HepG2 (cell line): ENCODE results near the gene RIN3. TPM values are rescaled to one million over a fixed set of nuclear protein-coding genes. Genes with fewer than 3 reads are reported as not detected.

Experiments
- ATAC-seq: fragments of 200-7000 bp; cut with Tn5 transposase; 3 replicates; pipeline ENCODE4 v1.9.1; 2020; ENCODE audit warnings: mild to moderate bottlenecking, moderate library complexity
- BruUV-seq: library from RNA; stranded (reverse); fragments of 400-500 nt; replicated peaks from 2 replicates; lab custom pipeline; 2021; lab: Mats Ljungman, UMichigan
- CTCF ChIA-PET: fragments of 300-600 bp; formaldehyde crosslinking; extraction: SDS; loops from one replicate; lab custom pipeline; 2021; ENCODE audit warnings: low total read pairs, inconsistent platforms, low intra/inter-chr PET ratio; lab: Yijun Ruan, JAX
- POLR2A ChIA-PET: fragments of 350-600 bp; sonication (Branson Sonifier 250); formaldehyde crosslinking; loops from one replicate; lab custom pipeline; 2020; ENCODE audit warnings: antibody characterized with exemption, inconsistent platforms; lab: Yijun Ruan, JAX
- DNase-seq: peaks from one replicate; pipeline ENCODE4 v3.0.0-alpha.2; 2015; ENCODE audit warnings: low spot score
- FAIRE-seq: peaks from 3 replicates; lab custom pipeline; 2011; peaks lifted over from hg19 to GRCh38; lab: Jason Lieb, UNC
- H2AFZ ChIP-seq: one replicate; pipeline ENCODE4 v1.6.1; 2011; ENCODE audit warnings: low read length, inconsistent platforms
- H3K27ac ChIP-seq: fragments of 300-600 bp; 3 replicates; pipeline ENCODE4 v1.8.0; 2011; ENCODE audit warnings: mixed run types, mild to moderate bottlenecking, mixed read lengths, low read length, inconsistent platforms; ENCODE audit not compliant: insufficient read depth; ENCODE audit errors: extremely low read length
- H3K27me3 ChIP-seq, 2 experiments: fragments of 200-600 bp in 1 of 2; 2 replicates in 1 of 2; 3 replicates in 1 of 2; pipeline versions ENCODE4 v1.6.0 to v1.8.0; 2011; ENCODE audit warnings: low read length in 2 of 2, mild to moderate bottlenecking in 2 of 2, moderate library complexity in 2 of 2, inconsistent platforms in 1 of 2; ENCODE audit not compliant: insufficient read depth in 2 of 2, control insufficient read depth in 1 of 2
- H3K36me3 ChIP-seq, 2 experiments: fragments of 200-600 bp in 1 of 2; replicated peaks in 1 of 2; 2 replicates in 1 of 2; 3 replicates in 1 of 2; pipeline versions ENCODE4 v1.5.1 to v1.8.0; 2011; ENCODE audit warnings: low read length in 2 of 2, inconsistent platforms in 1 of 2; ENCODE audit not compliant: insufficient read depth in 2 of 2, control insufficient read depth in 1 of 2
- H3K4me1 ChIP-seq: 2 replicates; pipeline ENCODE4 v1.5.1; 2012; ENCODE audit warnings: low read length, inconsistent platforms; ENCODE audit not compliant: insufficient read depth
- H3K4me2 ChIP-seq: 2 replicates; pipeline ENCODE4 v1.6.0; 2011; ENCODE audit warnings: low read depth, low read length, inconsistent platforms
- H3K4me3 ChIP-seq, 3 experiments: fragments of 200-600 bp in 1 of 3; sonication (generic), shearing (Covaris generic) in 1 of 3; replicated peaks in 1 of 3; 2 replicates each; pipeline ENCODE4 v1.5.1; 2011 to 2016; ENCODE audit warnings: low read length in 3 of 3, inconsistent platforms in 2 of 3, low read depth in 2 of 3, mild to moderate bottlenecking in 2 of 3, control low read depth in 1 of 3, mixed read lengths in 1 of 3; ENCODE audit not compliant: insufficient read depth in 1 of 3
- H3K79me2 ChIP-seq: one replicate; pipeline ENCODE4 v1.6.1; 2011; ENCODE audit warnings: low read length, inconsistent platforms; ENCODE audit not compliant: insufficient read depth
- H3K9ac ChIP-seq: 2 replicates; pipeline ENCODE4 v1.6.0; 2011; ENCODE audit warnings: mild to moderate bottlenecking, low read depth, low read length, inconsistent platforms; ENCODE audit not compliant: insufficient read depth
- H3K9me3 ChIP-seq: 2 replicates; pipeline ENCODE4 v1.5.1; 2012; ENCODE audit warnings: mild to moderate bottlenecking, low read length
- H4K20me1 ChIP-seq: 2 replicates; pipeline ENCODE4 v1.6.0; 2011; ENCODE audit warnings: inconsistent platforms, mild to moderate bottlenecking, low read length, moderate library complexity; ENCODE audit not compliant: insufficient read depth
- ATF1 ChIP-seq: IDR thresholded peaks from 2 replicates; pipeline ENCODE4 v1.6.1; 2016; ENCODE audit warnings: mild to moderate bottlenecking, control low read depth
- FOSL1 ChIP-seq: sonication (generic); formaldehyde crosslinking; IDR thresholded peaks from 2 replicates; pipeline ENCODE4 v1.9.0; 2021; ENCODE audit warnings: missing genetic modification reagents, borderline replicate concordance
- SOX5 ChIP-seq: IDR thresholded peaks from 2 replicates; pipeline ENCODE4 v1.6.1; 2016; ENCODE audit warnings: borderline replicate concordance
- WIZ ChIP-seq: sonication (generic); formaldehyde crosslinking; IDR thresholded peaks from 2 replicates; pipeline ENCODE4 v1.5.1; 2020; ENCODE audit warnings: mild to moderate bottlenecking, missing genetic modification reagents
- ZMYM3 ChIP-seq: sonication (generic); formaldehyde crosslinking; IDR thresholded peaks from 2 replicates; pipeline ENCODE4 v1.5.1; 2020; ENCODE audit warnings: mild to moderate bottlenecking, missing genetic modification reagents
- ZNF124 ChIP-seq: sonication (generic); formaldehyde crosslinking; IDR thresholded peaks from 2 replicates; pipeline ENCODE4 v1.4.0; 2020; ENCODE audit warnings: missing genetic modification reagents
- ZNF776 ChIP-seq: sonication (generic); formaldehyde crosslinking; IDR thresholded peaks from 2 replicates; pipeline ENCODE4 v1.4.0; 2020; ENCODE audit warnings: mild to moderate bottlenecking, missing genetic modification reagents
- ZSCAN22 ChIP-seq: sonication (generic); formaldehyde crosslinking; IDR thresholded peaks from 2 replicates; pipeline ENCODE4 v1.4.0; 2020; ENCODE audit warnings: mild to moderate bottlenecking, missing genetic modification reagents
- WGBS: methylation state at CpG from one replicate; pipeline ENCODE4 v1.1.6; 2017; ENCODE audit warnings: low lambda C conversion rate; 5-methylcytosine and 5-hydroxymethylcytosine counted together
- in situ Hi-C: cut with HindIII; loops from 2 replicates; pipeline ENCODE4 v1.10.0; 2017; ENCODE audit warnings: low pct_unique_long_range_greater_than_20kb; ENCODE audit not compliant: extremely low pct_ligation_motif_present
- intact Hi-C: fragments of 100-400 bp; cut with micrococcal nuclease; formaldehyde crosslinking; loops from one replicate; pipeline ENCODE4 v1.10.0; 2022; ENCODE audit not compliant: unreplicated experiment
- polyA plus RNA-seq, 8 experiments: library from polyadenylated mRNA; depleted of rRNA in 3 of 8; stranded (reverse) in 7 of 8; unstranded in 1 of 8; fragments of >200 nt; fragmentation: Illumina TruSeq in 4 of 8; extraction: Trizol in 4 of 8; gene quantifications; 2 replicates each; pipeline versions ENCODE4 v1.2.1 to v1.2.3, GENCODE V29; 2011 to 2016; ENCODE audit warnings: low read depth in 4 of 8, missing spikeins in 1 of 8, mixed read lengths in 1 of 8; ENCODE audit not compliant: insufficient read depth in 1 of 8
- total RNA-seq, 5 experiments: library from RNA; depleted of rRNA; stranded (reverse); fragments of >200 nt; fragmentation: Illumina TruSeq; extraction: Trizol; gene quantifications; 2 replicates each; pipeline ENCODE4 v1.2.3, GENCODE V29; 2016; ENCODE audit warnings: low read depth in 1 of 5
- TF ChIP-seq, protein P1 (sequence below): sonication (generic); formaldehyde crosslinking; IDR thresholded peaks from 2 replicates; pipeline ENCODE4 v1.5.0; 2020; ENCODE audit warnings: mild to moderate bottlenecking, missing genetic modification reagents, moderate library complexity
- TF ChIP-seq, protein P2 (sequence below): IDR thresholded peaks from 2 replicates; pipeline ENCODE4 v1.6.1; 2016; ENCODE audit warnings: control low read depth
- TF ChIP-seq, protein P3 (sequence below): sonication (generic); formaldehyde crosslinking; IDR thresholded peaks from 2 replicates; pipeline ENCODE4 v1.5.0; 2020; ENCODE audit warnings: mild to moderate bottlenecking, missing genetic modification reagents, borderline replicate concordance
- TF ChIP-seq, protein P4 (sequence below): sonication (generic); formaldehyde crosslinking; IDR thresholded peaks from 2 replicates; pipeline ENCODE4 v1.9.0; 2022; ENCODE audit warnings: missing genetic modification reagents, mild to moderate bottlenecking, borderline replicate concordance

Gene RIN3
- total and polyA plus RNA-seq, 2 of the 13 experiments (the other 11 are each of a cell fraction or from before 2014, with no cell fraction given): 2.3 to 3.6 TPM

DNA sequence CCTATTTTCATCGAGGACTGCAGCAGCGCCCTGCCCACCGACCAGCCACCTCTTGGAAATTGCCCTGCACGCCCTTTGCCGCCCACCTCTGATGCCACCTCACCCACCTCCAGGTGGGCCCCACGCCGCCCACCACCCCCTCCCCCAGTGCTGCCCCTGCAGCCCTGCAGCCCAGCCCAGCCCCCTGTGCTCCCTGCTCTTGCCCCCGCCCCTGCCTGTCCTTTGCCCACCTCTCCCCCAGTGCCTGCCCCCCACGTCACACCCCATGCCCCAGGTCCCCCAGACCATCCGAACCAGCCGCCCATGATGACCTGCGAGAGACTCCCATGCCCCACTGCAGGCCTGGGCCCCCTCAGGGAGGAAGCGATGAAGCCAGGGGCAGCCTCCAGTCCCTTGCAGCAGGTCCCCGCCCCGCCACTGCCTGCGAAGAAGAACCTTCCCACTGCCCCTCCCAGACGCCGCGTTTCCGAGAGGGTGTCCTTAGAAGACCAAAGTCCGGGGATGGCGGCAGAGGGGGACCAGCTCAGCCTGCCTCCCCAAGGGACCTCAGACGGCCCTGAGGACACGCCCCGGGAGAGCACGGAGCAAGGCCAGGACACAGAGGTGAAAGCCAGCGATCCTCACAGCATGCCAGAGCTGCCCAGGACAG is 138.3 kb downstream of the RIN3 start:
- no peak overlapping the region for H3K27ac ChIP-seq
- no peaks in the 10 kb centered on the region for H3K27me3 ChIP-seq
- H3K36me3 ChIP-seq: peaks cover 1 to 3% of the 10 kb centered on the region in 2 experiments; a peak in 3 of 5 replicates
- no TSS peak for BruUV-seq
- in situ Hi-C loops (no loop called here), intact Hi-C loops (no loop called here)
- DNase-seq: no peak
- no peaks in the 10 kb centered on the region for H4K20me1 ChIP-seq
- no peak overlapping the region for H3K4me3 ChIP-seq
- no peaks in the 10 kb centered on the region for H3K9me3 ChIP-seq
- H3K79me2 ChIP-seq: no peaks in the 10 kb centered on the region
- POLR2A ChIA-PET: no interaction called here
- no peak overlapping the region for H3K9ac ChIP-seq
- no peak overlapping the region for H2AFZ ChIP-seq
- CTCF ChIA-PET: no interaction called here
- H3K4me2 ChIP-seq: no peak overlapping the region
- 98% methylated on average over 23 of the region's 27 CpGs for WGBS
- FAIRE-seq: no peak
- H3K4me1 ChIP-seq: no peaks in the 10 kb centered on the region
- no peak for ATAC-seq
- TF ChIP-seq ZSCAN22: no peak
- TF ChIP-seq ZMYM3 (CRISPR knock-in tag): no peak
- TF ChIP-seq, protein P1, sequence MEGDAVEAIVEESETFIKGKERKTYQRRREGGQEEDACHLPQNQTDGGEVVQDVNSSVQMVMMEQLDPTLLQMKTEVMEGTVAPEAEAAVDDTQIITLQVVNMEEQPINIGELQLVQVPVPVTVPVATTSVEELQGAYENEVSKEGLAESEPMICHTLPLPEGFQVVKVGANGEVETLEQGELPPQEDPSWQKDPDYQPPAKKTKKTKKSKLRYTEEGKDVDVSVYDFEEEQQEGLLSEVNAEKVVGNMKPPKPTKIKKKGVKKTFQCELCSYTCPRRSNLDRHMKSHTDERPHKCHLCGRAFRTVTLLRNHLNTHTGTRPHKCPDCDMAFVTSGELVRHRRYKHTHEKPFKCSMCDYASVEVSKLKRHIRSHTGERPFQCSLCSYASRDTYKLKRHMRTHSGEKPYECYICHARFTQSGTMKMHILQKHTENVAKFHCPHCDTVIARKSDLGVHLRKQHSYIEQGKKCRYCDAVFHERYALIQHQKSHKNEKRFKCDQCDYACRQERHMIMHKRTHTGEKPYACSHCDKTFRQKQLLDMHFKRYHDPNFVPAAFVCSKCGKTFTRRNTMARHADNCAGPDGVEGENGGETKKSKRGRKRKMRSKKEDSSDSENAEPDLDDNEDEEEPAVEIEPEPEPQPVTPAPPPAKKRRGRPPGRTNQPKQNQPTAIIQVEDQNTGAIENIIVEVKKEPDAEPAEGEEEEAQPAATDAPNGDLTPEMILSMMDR: no peak
- no peak for TF ChIP-seq ZNF776 (CRISPR knock-in tag)
- TF ChIP-seq, protein P2, sequence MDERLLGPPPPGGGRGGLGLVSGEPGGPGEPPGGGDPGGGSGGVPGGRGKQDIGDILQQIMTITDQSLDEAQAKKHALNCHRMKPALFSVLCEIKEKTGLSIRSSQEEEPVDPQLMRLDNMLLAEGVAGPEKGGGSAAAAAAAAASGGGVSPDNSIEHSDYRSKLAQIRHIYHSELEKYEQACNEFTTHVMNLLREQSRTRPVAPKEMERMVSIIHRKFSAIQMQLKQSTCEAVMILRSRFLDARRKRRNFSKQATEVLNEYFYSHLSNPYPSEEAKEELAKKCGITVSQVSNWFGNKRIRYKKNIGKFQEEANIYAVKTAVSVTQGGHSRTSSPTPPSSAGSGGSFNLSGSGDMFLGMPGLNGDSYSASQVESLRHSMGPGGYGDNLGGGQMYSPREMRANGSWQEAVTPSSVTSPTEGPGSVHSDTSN (CRISPR knock-in tag): no peak
- TF ChIP-seq SOX5: no peak
- TF ChIP-seq, protein P3, sequence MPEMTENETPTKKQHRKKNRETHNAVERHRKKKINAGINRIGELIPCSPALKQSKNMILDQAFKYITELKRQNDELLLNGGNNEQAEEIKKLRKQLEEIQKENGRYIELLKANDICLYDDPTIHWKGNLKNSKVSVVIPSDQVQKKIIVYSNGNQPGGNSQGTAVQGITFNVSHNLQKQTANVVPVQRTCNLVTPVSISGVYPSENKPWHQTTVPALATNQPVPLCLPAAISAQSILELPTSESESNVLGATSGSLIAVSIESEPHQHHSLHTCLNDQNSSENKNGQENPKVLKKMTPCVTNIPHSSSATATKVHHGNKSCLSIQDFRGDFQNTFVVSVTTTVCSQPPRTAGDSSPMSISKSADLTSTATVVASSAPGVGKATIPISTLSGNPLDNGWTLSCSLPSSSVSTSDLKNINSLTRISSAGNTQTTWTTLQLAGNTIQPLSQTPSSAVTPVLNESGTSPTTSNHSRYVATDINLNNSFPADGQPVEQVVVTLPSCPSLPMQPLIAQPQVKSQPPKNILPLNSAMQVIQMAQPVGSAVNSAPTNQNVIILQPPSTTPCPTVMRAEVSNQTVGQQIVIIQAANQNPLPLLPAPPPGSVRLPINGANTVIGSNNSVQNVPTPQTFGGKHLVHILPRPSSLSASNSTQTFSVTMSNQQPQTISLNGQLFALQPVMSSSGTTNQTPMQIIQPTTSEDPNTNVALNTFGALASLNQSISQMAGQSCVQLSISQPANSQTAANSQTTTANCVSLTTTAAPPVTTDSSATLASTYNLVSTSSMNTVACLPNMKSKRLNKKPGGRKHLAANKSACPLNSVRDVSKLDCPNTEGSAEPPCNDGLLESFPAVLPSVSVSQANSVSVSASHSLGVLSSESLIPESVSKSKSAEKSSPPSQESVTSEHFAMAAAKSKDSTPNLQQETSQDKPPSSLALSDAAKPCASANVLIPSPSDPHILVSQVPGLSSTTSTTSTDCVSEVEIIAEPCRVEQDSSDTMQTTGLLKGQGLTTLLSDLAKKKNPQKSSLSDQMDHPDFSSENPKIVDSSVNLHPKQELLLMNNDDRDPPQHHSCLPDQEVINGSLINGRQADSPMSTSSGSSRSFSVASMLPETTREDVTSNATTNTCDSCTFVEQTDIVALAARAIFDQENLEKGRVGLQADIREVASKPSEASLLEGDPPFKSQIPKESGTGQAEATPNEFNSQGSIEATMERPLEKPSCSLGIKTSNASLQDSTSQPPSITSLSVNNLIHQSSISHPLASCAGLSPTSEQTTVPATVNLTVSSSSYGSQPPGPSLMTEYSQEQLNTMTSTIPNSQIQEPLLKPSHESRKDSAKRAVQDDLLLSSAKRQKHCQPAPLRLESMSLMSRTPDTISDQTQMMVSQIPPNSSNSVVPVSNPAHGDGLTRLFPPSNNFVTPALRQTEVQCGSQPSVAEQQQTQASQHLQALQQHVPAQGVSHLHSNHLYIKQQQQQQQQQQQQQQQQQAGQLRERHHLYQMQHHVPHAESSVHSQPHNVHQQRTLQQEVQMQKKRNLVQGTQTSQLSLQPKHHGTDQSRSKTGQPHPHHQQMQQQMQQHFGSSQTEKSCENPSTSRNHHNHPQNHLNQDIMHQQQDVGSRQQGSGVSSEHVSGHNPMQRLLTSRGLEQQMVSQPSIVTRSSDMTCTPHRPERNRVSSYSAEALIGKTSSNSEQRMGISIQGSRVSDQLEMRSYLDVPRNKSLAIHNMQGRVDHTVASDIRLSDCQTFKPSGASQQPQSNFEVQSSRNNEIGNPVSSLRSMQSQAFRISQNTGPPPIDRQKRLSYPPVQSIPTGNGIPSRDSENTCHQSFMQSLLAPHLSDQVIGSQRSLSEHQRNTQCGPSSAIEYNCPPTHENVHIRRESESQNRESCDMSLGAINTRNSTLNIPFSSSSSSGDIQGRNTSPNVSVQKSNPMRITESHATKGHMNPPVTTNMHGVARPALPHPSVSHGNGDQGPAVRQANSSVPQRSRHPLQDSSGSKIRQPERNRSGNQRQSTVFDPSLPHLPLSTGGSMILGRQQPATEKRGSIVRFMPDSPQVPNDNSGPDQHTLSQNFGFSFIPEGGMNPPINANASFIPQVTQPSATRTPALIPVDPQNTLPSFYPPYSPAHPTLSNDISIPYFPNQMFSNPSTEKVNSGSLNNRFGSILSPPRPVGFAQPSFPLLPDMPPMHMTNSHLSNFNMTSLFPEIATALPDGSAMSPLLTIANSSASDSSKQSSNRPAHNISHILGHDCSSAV: no peak
- TF ChIP-seq, protein P4, sequence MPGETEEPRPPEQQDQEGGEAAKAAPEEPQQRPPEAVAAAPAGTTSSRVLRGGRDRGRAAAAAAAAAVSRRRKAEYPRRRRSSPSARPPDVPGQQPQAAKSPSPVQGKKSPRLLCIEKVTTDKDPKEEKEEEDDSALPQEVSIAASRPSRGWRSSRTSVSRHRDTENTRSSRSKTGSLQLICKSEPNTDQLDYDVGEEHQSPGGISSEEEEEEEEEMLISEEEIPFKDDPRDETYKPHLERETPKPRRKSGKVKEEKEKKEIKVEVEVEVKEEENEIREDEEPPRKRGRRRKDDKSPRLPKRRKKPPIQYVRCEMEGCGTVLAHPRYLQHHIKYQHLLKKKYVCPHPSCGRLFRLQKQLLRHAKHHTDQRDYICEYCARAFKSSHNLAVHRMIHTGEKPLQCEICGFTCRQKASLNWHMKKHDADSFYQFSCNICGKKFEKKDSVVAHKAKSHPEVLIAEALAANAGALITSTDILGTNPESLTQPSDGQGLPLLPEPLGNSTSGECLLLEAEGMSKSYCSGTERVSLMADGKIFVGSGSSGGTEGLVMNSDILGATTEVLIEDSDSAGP (CRISPR knock-in tag): no peak
- no peak for TF ChIP-seq FOSL1 (CRISPR knock-in tag)
- TF ChIP-seq ATF1: no peak
- TF ChIP-seq WIZ (CRISPR knock-in tag): no peak
- no peak for TF ChIP-seq ZNF124 (CRISPR knock-in tag)
